ENCODE measurements around the gene PABPC3. TPM values are rescaled to one million over a fixed set of nuclear protein-coding genes. Genes with fewer than 3 reads are reported as not detected.

The PABPC3 gene
- total RNA-seq, 1 experiment from 2014 or later: 0.18 TPM

GRCh38 chr13:25116044-25116443 lies 20.1 kb downstream of the PABPC3 start:
- ChIA-PET POLR2A (no interaction called here), CTCF (no interaction called here)
- no peaks in the 10 kb centered on the region for H3K9me3 ChIP-seq (ENCODE audit: control insufficient read depth, insufficient read depth, low read depth, low read length)
- intact Hi-C loops (cut with micrococcal nuclease; ENCODE audit: unreplicated experiment) (no loop called here), in situ Hi-C loops (cut with HindIII; ENCODE audit: low pct_unique_long_range_greater_than_20kb, low sequenced_read_pairs) (no loop called here)
- no peak for DNase-seq (ENCODE audit: low read depth, low spot score)
- no peaks in the 10 kb centered on the region for H3K36me3 ChIP-seq (ENCODE audit: control insufficient read depth, insufficient read depth, low read length)
- no peaks in the 10 kb centered on the region for H3K27me3 ChIP-seq (ENCODE audit: control insufficient read depth, insufficient read depth, low read length)
- no peak for ATAC-seq
- H3K4me3 ChIP-seq (ENCODE audit: low read depth in 2 of 2, low read length in 2 of 2): no peak overlapping the region
- no peak overlapping the region for H3K27ac ChIP-seq (ENCODE audit: low read length)
- TF ChIP-seq, protein P1, sequence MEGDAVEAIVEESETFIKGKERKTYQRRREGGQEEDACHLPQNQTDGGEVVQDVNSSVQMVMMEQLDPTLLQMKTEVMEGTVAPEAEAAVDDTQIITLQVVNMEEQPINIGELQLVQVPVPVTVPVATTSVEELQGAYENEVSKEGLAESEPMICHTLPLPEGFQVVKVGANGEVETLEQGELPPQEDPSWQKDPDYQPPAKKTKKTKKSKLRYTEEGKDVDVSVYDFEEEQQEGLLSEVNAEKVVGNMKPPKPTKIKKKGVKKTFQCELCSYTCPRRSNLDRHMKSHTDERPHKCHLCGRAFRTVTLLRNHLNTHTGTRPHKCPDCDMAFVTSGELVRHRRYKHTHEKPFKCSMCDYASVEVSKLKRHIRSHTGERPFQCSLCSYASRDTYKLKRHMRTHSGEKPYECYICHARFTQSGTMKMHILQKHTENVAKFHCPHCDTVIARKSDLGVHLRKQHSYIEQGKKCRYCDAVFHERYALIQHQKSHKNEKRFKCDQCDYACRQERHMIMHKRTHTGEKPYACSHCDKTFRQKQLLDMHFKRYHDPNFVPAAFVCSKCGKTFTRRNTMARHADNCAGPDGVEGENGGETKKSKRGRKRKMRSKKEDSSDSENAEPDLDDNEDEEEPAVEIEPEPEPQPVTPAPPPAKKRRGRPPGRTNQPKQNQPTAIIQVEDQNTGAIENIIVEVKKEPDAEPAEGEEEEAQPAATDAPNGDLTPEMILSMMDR (IDR thresholded peaks at IDR 0.05): no peak
- no peak for TF ChIP-seq SIN3A (IDR thresholded peaks at IDR 0.05; ENCODE audit: borderline replicate concordance, insufficient read depth, low read depth, low read length)
- no peak for TF ChIP-seq POLR2AphosphoS5 (IDR thresholded peaks at IDR 0.05; ENCODE audit: low read depth, low read length)
- TF ChIP-seq, protein P2, sequence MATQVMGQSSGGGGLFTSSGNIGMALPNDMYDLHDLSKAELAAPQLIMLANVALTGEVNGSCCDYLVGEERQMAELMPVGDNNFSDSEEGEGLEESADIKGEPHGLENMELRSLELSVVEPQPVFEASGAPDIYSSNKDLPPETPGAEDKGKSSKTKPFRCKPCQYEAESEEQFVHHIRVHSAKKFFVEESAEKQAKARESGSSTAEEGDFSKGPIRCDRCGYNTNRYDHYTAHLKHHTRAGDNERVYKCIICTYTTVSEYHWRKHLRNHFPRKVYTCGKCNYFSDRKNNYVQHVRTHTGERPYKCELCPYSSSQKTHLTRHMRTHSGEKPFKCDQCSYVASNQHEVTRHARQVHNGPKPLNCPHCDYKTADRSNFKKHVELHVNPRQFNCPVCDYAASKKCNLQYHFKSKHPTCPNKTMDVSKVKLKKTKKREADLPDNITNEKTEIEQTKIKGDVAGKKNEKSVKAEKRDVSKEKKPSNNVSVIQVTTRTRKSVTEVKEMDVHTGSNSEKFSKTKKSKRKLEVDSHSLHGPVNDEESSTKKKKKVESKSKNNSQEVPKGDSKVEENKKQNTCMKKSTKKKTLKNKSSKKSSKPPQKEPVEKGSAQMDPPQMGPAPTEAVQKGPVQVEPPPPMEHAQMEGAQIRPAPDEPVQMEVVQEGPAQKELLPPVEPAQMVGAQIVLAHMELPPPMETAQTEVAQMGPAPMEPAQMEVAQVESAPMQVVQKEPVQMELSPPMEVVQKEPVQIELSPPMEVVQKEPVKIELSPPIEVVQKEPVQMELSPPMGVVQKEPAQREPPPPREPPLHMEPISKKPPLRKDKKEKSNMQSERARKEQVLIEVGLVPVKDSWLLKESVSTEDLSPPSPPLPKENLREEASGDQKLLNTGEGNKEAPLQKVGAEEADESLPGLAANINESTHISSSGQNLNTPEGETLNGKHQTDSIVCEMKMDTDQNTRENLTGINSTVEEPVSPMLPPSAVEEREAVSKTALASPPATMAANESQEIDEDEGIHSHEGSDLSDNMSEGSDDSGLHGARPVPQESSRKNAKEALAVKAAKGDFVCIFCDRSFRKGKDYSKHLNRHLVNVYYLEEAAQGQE (IDR thresholded peaks at IDR 0.05; ENCODE audit: insufficient read depth in 1 of 2, low read depth in 2 of 2, low read length in 1 of 2): no peak
- no peak for TF ChIP-seq TCF7L2 (IDR thresholded peaks at IDR 0.05; ENCODE audit: low read depth, low read length)
- no TSS peak for BruUV-seq (replicated peaks)
- H3K4me1 ChIP-seq (ENCODE audit: control insufficient read depth, insufficient read depth, low read length): no peaks in the 10 kb centered on the region

DNA sequence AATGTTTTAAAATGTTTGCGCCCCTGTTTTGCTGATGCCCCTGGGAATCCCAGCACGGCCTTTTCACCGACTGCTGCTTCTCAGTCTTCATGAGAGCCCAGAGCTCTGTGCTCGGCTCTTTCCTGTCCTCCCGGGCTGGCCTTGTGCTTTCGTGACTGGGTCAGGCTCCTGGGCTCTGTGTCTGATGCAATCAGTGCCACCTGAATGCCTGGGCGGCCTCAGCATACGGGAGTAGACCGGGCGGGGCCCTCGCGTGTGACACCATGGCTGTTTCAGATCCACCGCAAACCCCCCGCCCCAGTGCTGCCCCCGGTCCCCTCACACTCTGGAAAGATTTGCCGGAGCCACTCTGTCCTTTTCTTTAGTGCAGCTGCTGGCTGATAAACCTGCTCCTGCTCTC lies 21.4 kb downstream of the PABPC3 start:
- no peak for DNase-seq (ENCODE audit: low read depth, low spot score)
- intact Hi-C loops (cut with micrococcal nuclease; ENCODE audit: unreplicated experiment) (no loop called here), in situ Hi-C loops (cut with HindIII; ENCODE audit: low pct_unique_long_range_greater_than_20kb, low sequenced_read_pairs) (no loop called here)
- H3K27me3 ChIP-seq (ENCODE audit: control insufficient read depth, insufficient read depth, low read length): no peaks in the 10 kb centered on the region
- POLR2A ChIA-PET: no interaction called here
- no peak for ATAC-seq
- H3K9me3 ChIP-seq (ENCODE audit: control insufficient read depth, insufficient read depth, low read depth, low read length): no peaks in the 10 kb centered on the region
- no peak overlapping the region for H3K27ac ChIP-seq (ENCODE audit: low read length)
- no peak overlapping the region for H3K4me3 ChIP-seq (ENCODE audit: low read depth in 2 of 2, low read length in 2 of 2)
- no TSS peak for BruUV-seq (replicated peaks)
- TF ChIP-seq TCF7L2 (IDR thresholded peaks at IDR 0.05; ENCODE audit: low read depth, low read length) (no peak), POLR2AphosphoS5 (IDR thresholded peaks at IDR 0.05; ENCODE audit: low read depth, low read length) (no peak), SIN3A (IDR thresholded peaks at IDR 0.05; ENCODE audit: borderline replicate concordance, insufficient read depth, low read depth, low read length) (no peak)
- TF ChIP-seq, protein P1 (IDR thresholded peaks at IDR 0.05): no peak
- TF ChIP-seq, protein P2 (IDR thresholded peaks at IDR 0.05; ENCODE audit: insufficient read depth in 1 of 2, low read depth in 2 of 2, low read length in 1 of 2): no peak
- CTCF ChIA-PET: no interaction called here
- no peaks in the 10 kb centered on the region for H3K4me1 ChIP-seq (ENCODE audit: control insufficient read depth, insufficient read depth, low read length)
- H3K36me3 ChIP-seq (ENCODE audit: control insufficient read depth, insufficient read depth, low read length): no peaks in the 10 kb centered on the region
